ENCODE measurements around the gene RASEF.

The RASEF gene

DNA sequence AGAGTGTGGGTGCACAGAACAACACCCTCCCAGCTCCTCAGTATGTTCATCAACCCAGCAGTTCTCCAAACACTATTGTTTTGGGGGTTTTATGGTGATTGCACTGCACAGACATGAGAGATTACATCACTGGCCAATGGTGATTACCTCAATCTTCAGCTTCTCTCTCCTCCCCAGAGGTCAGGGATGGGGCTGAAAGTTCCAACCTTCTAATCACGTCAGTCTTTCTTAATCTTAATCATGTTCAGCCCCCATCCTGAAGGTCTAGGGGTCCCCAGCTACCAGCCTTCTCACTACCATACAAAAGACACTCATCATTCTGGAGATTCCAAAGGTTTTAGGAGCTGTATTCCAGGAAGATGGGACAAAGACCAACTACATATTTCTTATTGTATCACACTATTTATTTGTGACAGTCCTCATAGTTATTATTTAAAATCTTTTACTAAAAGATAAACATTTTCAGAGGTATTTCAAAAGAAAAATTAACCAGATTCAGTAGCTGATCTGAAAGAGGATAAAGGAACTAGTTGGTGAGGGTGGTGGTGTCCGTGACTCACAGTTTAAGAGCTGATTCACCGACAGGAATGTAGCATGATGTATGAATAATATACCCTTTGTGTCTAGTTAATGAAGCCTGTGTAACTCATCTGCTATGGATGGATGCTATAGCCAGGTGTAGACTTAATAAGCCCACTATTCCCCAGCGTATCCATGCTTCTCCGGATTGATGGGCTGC is 35.6 kb downstream of the RASEF start:
- no peak overlapping the region for H3K4me3 ChIP-seq (ENCODE audit: low read depth, low read length)
- TF ChIP-seq, protein P1, sequence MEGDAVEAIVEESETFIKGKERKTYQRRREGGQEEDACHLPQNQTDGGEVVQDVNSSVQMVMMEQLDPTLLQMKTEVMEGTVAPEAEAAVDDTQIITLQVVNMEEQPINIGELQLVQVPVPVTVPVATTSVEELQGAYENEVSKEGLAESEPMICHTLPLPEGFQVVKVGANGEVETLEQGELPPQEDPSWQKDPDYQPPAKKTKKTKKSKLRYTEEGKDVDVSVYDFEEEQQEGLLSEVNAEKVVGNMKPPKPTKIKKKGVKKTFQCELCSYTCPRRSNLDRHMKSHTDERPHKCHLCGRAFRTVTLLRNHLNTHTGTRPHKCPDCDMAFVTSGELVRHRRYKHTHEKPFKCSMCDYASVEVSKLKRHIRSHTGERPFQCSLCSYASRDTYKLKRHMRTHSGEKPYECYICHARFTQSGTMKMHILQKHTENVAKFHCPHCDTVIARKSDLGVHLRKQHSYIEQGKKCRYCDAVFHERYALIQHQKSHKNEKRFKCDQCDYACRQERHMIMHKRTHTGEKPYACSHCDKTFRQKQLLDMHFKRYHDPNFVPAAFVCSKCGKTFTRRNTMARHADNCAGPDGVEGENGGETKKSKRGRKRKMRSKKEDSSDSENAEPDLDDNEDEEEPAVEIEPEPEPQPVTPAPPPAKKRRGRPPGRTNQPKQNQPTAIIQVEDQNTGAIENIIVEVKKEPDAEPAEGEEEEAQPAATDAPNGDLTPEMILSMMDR (IDR thresholded peaks at IDR 0.05; ENCODE audit: low read depth, low read length): no peak
- TF ChIP-seq MAX (IDR thresholded peaks at IDR 0.05; ENCODE audit: low read depth, low read length) (no peak), POLR2A (IDR thresholded peaks at IDR 0.05; ENCODE audit: extremely low read depth, insufficient read length) (no peak), MYC (IDR thresholded peaks at IDR 0.05; ENCODE audit: low read depth, low read length) (no peak)
- DNase-seq (ENCODE audit: low read depth): no peak

GRCh38 chr9:83024506-83025125 is 38.3 kb downstream of the RASEF start:
- DNase-seq (ENCODE audit: low read depth): no peak
- no peak for TF ChIP-seq POLR2A (IDR thresholded peaks at IDR 0.05; ENCODE audit: extremely low read depth, insufficient read length)
- TF ChIP-seq MYC (IDR thresholded peaks at IDR 0.05; ENCODE audit: low read depth, low read length): no peak
- TF ChIP-seq MAX (IDR thresholded peaks at IDR 0.05; ENCODE audit: low read depth, low read length): no peak
- H3K4me3 ChIP-seq (ENCODE audit: low read depth, low read length): no peak overlapping the region

DNA sequence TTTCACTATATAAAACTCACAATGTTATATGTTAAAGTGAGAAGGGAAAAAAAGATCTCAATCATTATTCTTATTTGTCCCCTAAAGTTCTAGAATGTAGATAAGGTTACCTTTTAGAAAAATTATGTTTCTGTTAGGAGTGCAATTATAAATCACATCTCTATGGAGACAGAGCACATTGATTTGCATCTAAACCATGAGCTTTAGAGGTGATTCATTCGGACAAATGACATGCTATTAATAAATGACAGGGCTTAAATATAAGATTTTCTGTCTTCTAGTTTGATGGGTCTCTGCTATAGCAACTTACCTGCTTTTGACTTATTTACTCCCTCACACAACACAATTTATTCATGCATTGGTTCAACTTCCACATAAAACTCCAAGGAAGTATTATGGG is 39.8 kb downstream of the RASEF start:
- no peak for TF ChIP-seq MYC (IDR thresholded peaks at IDR 0.05; ENCODE audit: low read depth, low read length)
- TF ChIP-seq, protein P1 (IDR thresholded peaks at IDR 0.05; ENCODE audit: low read depth, low read length): no peak
- TF ChIP-seq POLR2A (IDR thresholded peaks at IDR 0.05; ENCODE audit: extremely low read depth, insufficient read length): no peak
- DNase-seq (ENCODE audit: low read depth): no peak
- H3K4me3 ChIP-seq (ENCODE audit: low read depth, low read length): no peak overlapping the region

GRCh38 chr9:83020864-83021263 is 42.1 kb downstream of the RASEF start:
- no peak for DNase-seq (ENCODE audit: low read depth)
- TF ChIP-seq MYC (IDR thresholded peaks at IDR 0.05; ENCODE audit: low read depth, low read length): no peak
- TF ChIP-seq POLR2A (IDR thresholded peaks at IDR 0.05; ENCODE audit: extremely low read depth, insufficient read length): no peak
- TF ChIP-seq, protein P1 (IDR thresholded peaks at IDR 0.05; ENCODE audit: low read depth, low read length): no peak
- TF ChIP-seq MAX (IDR thresholded peaks at IDR 0.05; ENCODE audit: low read depth, low read length): no peak
- H3K4me3 ChIP-seq (ENCODE audit: low read depth, low read length): no peak overlapping the region

GRCh38 chr9:83020327-83020726 is 42.6 kb downstream of the RASEF start:
- no peak for DNase-seq (ENCODE audit: low read depth)
- no peak overlapping the region for H3K4me3 ChIP-seq (ENCODE audit: low read depth, low read length)
- no peak for TF ChIP-seq MYC (IDR thresholded peaks at IDR 0.05; ENCODE audit: low read depth, low read length)
- TF ChIP-seq POLR2A (IDR thresholded peaks at IDR 0.05; ENCODE audit: extremely low read depth, insufficient read length): no peak
- no peak for TF ChIP-seq MAX (IDR thresholded peaks at IDR 0.05; ENCODE audit: low read depth, low read length)
- TF ChIP-seq, protein P1 (IDR thresholded peaks at IDR 0.05; ENCODE audit: low read depth, low read length): no peak

DNA sequence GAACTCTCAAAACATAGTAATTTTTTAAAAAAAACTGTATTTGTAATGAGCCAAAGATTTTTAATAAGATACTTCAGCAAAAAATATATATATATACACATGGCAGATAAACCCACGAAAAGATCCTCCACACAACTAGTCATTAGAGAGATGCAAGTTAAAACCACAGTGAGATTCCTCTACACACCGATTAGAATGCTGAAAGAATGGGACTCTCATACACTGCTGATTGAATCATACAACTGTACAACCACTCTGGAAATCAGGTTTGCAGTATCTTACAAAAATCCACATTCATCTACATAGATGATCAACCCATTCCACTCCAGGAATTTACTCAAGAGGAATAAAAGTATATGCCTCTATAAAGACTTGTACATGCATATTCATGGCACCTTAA is 43.7 kb downstream of the RASEF start:
- no peak overlapping the region for H3K4me3 ChIP-seq (ENCODE audit: low read depth, low read length)
- no peak for DNase-seq (ENCODE audit: low read depth)
- no peak for TF ChIP-seq POLR2A (IDR thresholded peaks at IDR 0.05; ENCODE audit: extremely low read depth, insufficient read length)
- TF ChIP-seq MAX (IDR thresholded peaks at IDR 0.05; ENCODE audit: low read depth, low read length): no peak
- TF ChIP-seq MYC (IDR thresholded peaks at IDR 0.05; ENCODE audit: low read depth, low read length): no peak
- TF ChIP-seq, protein P1 (IDR thresholded peaks at IDR 0.05; ENCODE audit: low read depth, low read length): no peak

Data from NB4 (cell line).